Measurements from ENCODE around the gene VPS13D. TPM values are rescaled to one million over a fixed set of nuclear protein-coding genes. Genes with fewer than 3 reads are reported as not detected.

Gene VPS13D
- total and polyA plus RNA-seq, 2 donors from 2014 or later, result 19.4 to 75.8 TPM

DNA sequence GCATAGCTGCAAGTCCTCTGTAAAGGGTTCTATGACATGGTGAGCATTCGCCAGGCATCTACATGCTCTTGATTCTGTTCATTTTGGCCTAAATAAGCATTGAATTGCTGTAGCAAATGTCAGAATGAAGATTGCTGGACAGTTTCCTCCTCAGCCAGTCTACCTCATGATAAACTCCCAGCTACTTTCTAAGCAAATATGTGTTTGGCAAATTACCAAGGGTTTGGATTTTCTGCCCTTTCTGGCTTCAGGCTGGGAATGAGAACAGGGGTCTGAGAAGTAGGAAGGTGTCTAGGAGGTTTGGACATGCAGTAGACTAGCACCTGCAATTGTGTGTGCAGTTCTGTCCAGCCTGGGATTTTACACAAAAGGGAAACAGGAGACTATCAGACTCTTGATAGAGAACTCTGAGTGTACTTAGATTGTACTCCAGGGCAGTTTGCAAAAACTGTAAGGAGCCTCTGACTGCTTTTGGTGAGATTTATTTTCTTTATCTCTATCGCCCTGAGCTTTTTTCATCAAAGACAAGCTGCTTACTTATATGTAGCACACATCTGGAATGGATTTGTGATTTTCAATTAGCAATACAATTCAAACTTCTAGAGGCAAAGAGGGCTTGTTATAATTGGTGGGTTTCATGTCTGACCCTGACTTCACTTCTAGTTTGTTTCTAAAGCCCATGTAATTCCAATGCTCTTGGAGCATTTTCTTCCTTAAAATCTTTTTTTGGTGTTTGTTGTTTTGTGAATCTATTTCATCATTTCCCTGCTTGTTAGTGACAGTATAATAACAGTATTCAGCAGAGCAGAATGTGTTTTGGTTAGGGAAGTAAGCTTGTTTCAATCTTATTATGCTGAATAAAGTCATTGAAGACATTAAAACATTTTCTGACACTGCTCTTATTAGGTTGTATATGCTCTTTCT is 150.8 kb downstream of the VPS13D start:
- Histone ChIP-seq H3K9me3 (ENCODE audit: control insufficient read depth in 2 of 3, insufficient read depth in 1 of 3, low read length in 3 of 3) (no peaks in the 10 kb centered on the region), H3K27ac (ENCODE audit: low read depth in 2 of 2, low read length in 2 of 2) (no peak overlapping the region), H3K4me3 (ENCODE audit: low read length in 3 of 3) (no peak overlapping the region), H3K9ac (ENCODE audit: low read length in 3 of 3) (no peak overlapping the region), H3K27me3 (ENCODE audit: control insufficient read depth, insufficient read depth, low read length) (no peaks in the 10 kb centered on the region), H3K36me3 (ENCODE audit: control insufficient read depth in 2 of 3, insufficient read depth in 3 of 3, low read length in 3 of 3) (peaks cover 6 to 17% (median 13%) of the 10 kb centered on the region in 3 donors), H3K4me1 (ENCODE audit: control insufficient read depth in 2 of 3, insufficient read depth in 2 of 3, low read depth in 1 of 3, low read length in 3 of 3) (peaks cover 0 to 6% (median 3%) of the 10 kb centered on the region in 3 donors)
- DNase-seq, result peak in 2 of 5 donors; percentile 39 to 45
- intact Hi-C loops (cut with DNase I), result no loop called here
- no peak for FAIRE-seq
- TF ChIP-seq CTCF (IDR thresholded peaks at IDR 0.05; ENCODE audit: borderline replicate concordance, extremely low read depth, insufficient read depth), result no peak

DNA sequence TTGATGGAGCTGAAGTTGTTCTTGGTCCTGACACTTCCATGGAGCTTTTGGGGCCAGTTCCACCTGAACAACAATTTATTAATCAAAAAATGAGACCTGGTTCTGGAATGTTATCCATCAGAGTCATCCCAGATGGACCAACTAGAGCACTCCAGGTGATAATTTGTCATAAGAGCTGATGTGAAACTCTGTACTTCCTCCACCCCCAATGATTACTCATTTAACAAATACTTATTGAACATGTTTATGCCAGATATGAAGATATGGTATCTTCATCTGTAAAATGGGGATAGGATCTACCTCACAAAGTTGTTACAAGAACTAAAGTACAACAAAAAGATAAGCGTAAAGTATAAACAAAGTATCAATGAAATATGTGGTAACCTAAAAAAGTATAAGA is 153.2 kb downstream of the VPS13D start:
- DNase-seq (no peak), FAIRE-seq (no peak)
- TF ChIP-seq CTCF (IDR thresholded peaks at IDR 0.05; ENCODE audit: borderline replicate concordance, extremely low read depth, insufficient read depth), result no peak
- H3K9me3 ChIP-seq (ENCODE audit: control insufficient read depth in 2 of 3, insufficient read depth in 1 of 3, low read length in 3 of 3), result peaks cover 0 to 4% (median 1%) of the 10 kb centered on the region in 3 donors
- no peak overlapping the region for H3K27ac ChIP-seq (ENCODE audit: low read depth in 2 of 2, low read length in 2 of 2)
- H3K4me1 ChIP-seq (ENCODE audit: control insufficient read depth in 2 of 3, insufficient read depth in 2 of 3, low read depth in 1 of 3, low read length in 3 of 3), result peaks cover 3 to 5% (median 4%) of the 10 kb centered on the region in 3 donors
- H3K9ac ChIP-seq (ENCODE audit: low read length in 3 of 3), result no peak overlapping the region
- no peaks in the 10 kb centered on the region for H3K27me3 ChIP-seq (ENCODE audit: control insufficient read depth, insufficient read depth, low read length)
- peaks cover 19 to 38% (median 21%) of the 10 kb centered on the region in 3 donors for H3K36me3 ChIP-seq (ENCODE audit: control insufficient read depth in 2 of 3, insufficient read depth in 3 of 3, low read length in 3 of 3)
- intact Hi-C loops (cut with DNase I), result no loop called here
- H3K4me3 ChIP-seq (ENCODE audit: low read length in 3 of 3), result no peak overlapping the region

DNA sequence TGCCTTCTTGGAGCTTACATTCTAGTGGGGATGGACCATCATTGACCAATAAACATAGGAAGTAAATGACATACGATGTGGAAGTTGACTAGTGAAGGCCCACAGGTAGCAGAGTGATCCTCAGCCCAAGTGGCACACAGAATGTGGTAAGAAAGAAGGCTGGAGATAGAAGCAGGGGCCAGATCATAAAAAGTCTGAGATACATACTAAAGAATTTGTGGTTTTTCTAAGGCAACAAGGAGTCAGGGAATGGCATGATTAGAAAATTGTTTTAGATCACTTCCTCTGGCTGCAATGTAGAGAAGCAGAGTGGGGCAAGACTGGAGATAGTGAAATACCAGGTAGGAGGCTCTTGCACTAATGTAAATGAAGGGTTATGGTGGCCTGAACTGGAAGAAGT is 154.0 kb downstream of the VPS13D start:
- no peak for FAIRE-seq
- peaks cover 19 to 35% (median 21%) of the 10 kb centered on the region in 3 donors for H3K36me3 ChIP-seq (ENCODE audit: control insufficient read depth in 2 of 3, insufficient read depth in 3 of 3, low read length in 3 of 3)
- no peak for TF ChIP-seq CTCF (IDR thresholded peaks at IDR 0.05; ENCODE audit: borderline replicate concordance, extremely low read depth, insufficient read depth)

More for the DNA sequence above, 154.0 kb downstream of the VPS13D start:
- Histone ChIP-seq H3K9me3 (ENCODE audit: control insufficient read depth in 2 of 3, insufficient read depth in 1 of 3, low read length in 3 of 3) (peaks cover 0 to 4% (median 1%) of the 10 kb centered on the region in 3 donors), H3K4me1 (ENCODE audit: control insufficient read depth in 2 of 3, insufficient read depth in 2 of 3, low read depth in 1 of 3, low read length in 3 of 3) (peaks cover 3 to 5% (median 4%) of the 10 kb centered on the region in 3 donors), H3K27ac (ENCODE audit: low read depth in 2 of 2, low read length in 2 of 2) (no peak overlapping the region), H3K27me3 (ENCODE audit: control insufficient read depth, insufficient read depth, low read length) (no peaks in the 10 kb centered on the region), H3K9ac (ENCODE audit: low read length in 3 of 3) (no peak overlapping the region), H3K4me3 (ENCODE audit: low read length in 3 of 3) (no peak overlapping the region)
- DNase-seq, result no peak
- intact Hi-C loops (cut with DNase I), result no loop called here

Data from kidney (tissue), 14 donors.